ENCODE results near the gene TOMM34.

TOMM34 gene

GRCh38 chr20:44924541-44924940 is 35.7 kb downstream of the TOMM34 start:
- DNase-seq: no peak

- no peak for DNase-seq
Observed at GRCh38 chr20:44921447-44921846, 38.8 kb downstream of the TOMM34 start.

- DNase-seq: no peak
Observed at GRCh38 chr20:44918761-44919160, 41.4 kb downstream of the TOMM34 start.

- no peak for DNase-seq
Observed at GRCh38 chr20:44918342-44918741, 41.9 kb downstream of the TOMM34 start.

GRCh38 chr20:44917399-44917798 is 42.8 kb downstream of the TOMM34 start:
- DNase-seq: no peak

- DNase-seq: no peak
Observed at GRCh38 chr20:44916586-44916985, 43.6 kb downstream of the TOMM34 start.

GRCh38 chr20:44914924-44915323 is 45.3 kb downstream of the TOMM34 start:
- no peak for DNase-seq

GRCh38 chr20:44912189-44912588 is 48.0 kb downstream of the TOMM34 start:
- DNase-seq: no peak

GRCh38 chr20:44911264-44911921 is 48.8 kb downstream of the TOMM34 start:
- peak; percentile 40 to 50 for DNase-seq

- DNase-seq: no peak
Observed at GRCh38 chr20:44910690-44911262, 49.4 kb downstream of the TOMM34 start.

- DNase-seq: peak; percentile 79 to 82
Observed at GRCh38 chr20:44909872-44910689, 50.1 kb downstream of the TOMM34 start, which contains the start of gene PABPC1L. PABPC1L (plus strand) TSS chr20:44910060; CDS start chr20:44910144, 84 bp downstream.

GRCh38 chr20:44908987-44909871 is 51.0 kb downstream of the TOMM34 start:
- no peak for DNase-seq

- DNase-seq: no peak
Observed at GRCh38 chr20:44904377-44904776, 55.8 kb downstream of the TOMM34 start.

GRCh38 chr20:44901974-44902373 is 58.2 kb downstream of the TOMM34 start:
- DNase-seq: peak in 1 of 2 donors; percentile 21

GRCh38 chr20:44900231-44900854 is 59.9 kb downstream of the TOMM34 start:
- no peak for DNase-seq

GRCh38 chr20:44897133-44897532 is 63.1 kb downstream of the TOMM34 start:
- DNase-seq: no peak

- no peak for DNase-seq
Observed at GRCh38 chr20:44896583-44896982, 63.6 kb downstream of the TOMM34 start.

GRCh38 chr20:44894959-44895358 is 65.2 kb downstream of the TOMM34 start:
- DNase-seq: no peak
